Activated naive CD4-positive, alpha-beta T cell treated with anti-CD3 and anti-CD28 coated beads for 36 hours (primary cell): ENCODE results near the gene ATP1A4. TPM values are rescaled to one million over a fixed set of nuclear protein-coding genes. Genes with fewer than 3 reads are reported as not detected.

Source experiments
- CTCF ChIA-PET: fragments of 350-600 bp; sonication (Branson Sonifier 250); formaldehyde crosslinking; loops from one replicate; lab custom pipeline; 2021; ENCODE audit warnings: antibody characterized with exemption; lab: Charles Lee
- DNase-seq: peaks from one replicate; pipeline ENCODE4 v3.0.0-alpha.2; 2020
- H3K27ac Mint-ChIP-seq: one replicate; pipeline ENCODE4 v1.8.0; 2021; ENCODE audit warnings: mild to moderate bottlenecking, mixed read lengths
- H3K27me3 Mint-ChIP-seq: one replicate; pipeline ENCODE4 v1.8.0; 2021; ENCODE audit warnings: low read depth, mixed read lengths
- H3K36me3 Mint-ChIP-seq: one replicate; pipeline ENCODE4 v1.8.0; 2021; ENCODE audit warnings: low read depth, mixed read lengths
- H3K4me1 Mint-ChIP-seq: one replicate; pipeline ENCODE4 v1.8.0; 2021; ENCODE audit warnings: low read depth, mixed read lengths
- H3K4me3 Mint-ChIP-seq: one replicate; pipeline ENCODE4 v1.8.0; 2021; ENCODE audit warnings: mild to moderate bottlenecking, moderate library complexity, mixed read lengths
- H3K9me3 Mint-ChIP-seq: one replicate; pipeline ENCODE4 v1.8.0; 2021; ENCODE audit warnings: mixed read lengths
- intact Hi-C: fragments of 100-400 bp; cut with micrococcal nuclease; formaldehyde crosslinking; loops from one replicate; pipeline ENCODE4 v1.15.1; 2023
- total RNA-seq, 2 experiments: library from RNA; stranded (reverse); gene quantifications; one replicate each; pipeline ENCODE4 v1.2.3, GENCODE V29; 2021

The ATP1A4 gene
- total RNA-seq, 2 experiments from 2014 or later: not detected

DNA sequence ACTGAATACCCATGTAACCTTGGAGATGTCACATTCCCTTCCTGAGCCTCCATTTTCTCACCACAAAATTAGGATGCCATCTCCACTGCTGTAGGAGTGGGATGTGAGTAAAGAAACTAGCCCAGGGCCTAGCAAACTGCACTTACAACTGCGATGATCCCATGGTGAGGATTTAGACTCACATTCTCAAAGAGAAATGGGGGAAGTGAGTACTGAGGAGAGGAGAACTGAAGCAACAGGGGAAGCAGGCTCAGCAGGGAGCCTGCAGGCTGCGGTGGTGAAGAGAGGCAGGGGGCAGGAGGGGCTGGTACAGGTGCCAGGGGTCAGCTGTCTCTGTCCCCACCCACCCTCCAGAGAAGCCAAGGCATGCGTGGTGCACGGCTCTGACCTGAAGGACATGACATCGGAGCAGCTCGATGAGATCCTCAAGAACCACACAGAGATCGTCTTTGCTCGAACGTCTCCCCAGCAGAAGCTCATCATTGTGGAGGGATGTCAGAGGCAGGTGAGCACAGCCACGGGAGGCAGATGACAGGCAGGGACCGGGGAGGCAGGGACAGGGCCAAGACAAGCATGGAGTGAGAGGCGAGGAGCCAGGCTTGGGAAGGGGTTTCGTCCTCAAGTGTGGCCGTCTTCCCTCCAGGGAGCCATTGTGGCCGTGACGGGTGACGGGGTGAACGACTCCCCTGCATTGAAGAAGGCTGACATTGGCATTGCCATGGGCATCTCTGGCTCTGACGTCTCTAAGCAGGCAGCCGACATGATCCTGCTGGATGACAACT lies 16.4 kb upstream of the ATP1A4 start:
- H3K27ac Mint-ChIP-seq: no peak overlapping the region
- intact Hi-C loops: no loop called here
- no peak overlapping the region for H3K4me3 Mint-ChIP-seq
- no peaks in the 10 kb centered on the region for H3K9me3 Mint-ChIP-seq
- H3K27me3 Mint-ChIP-seq: no peaks in the 10 kb centered on the region
- no peak for DNase-seq
- H3K36me3 Mint-ChIP-seq: no peaks in the 10 kb centered on the region
- H3K4me1 Mint-ChIP-seq: no peaks in the 10 kb centered on the region
- CTCF ChIA-PET: interaction anchor here (0.5 kb wide), 1 partner anchor 770 kb away, joined by 6 read pairs; no protein-coding TSS in a partner anchor

- intact Hi-C loops: no loop called here
- Mint-ChIP-seq H3K36me3 (no peaks in the 10 kb centered on the region), H3K4me1 (no peaks in the 10 kb centered on the region), H3K4me3 (no peak overlapping the region), H3K9me3 (no peaks in the 10 kb centered on the region), H3K27ac (no peak overlapping the region), H3K27me3 (no peaks in the 10 kb centered on the region)
- CTCF ChIA-PET: no interaction called here
- no peak for DNase-seq
Observed at GRCh38 chr1:160136121-160136925, 15.1 kb upstream of the ATP1A4 start.

GRCh38 chr1:160136926-160137200 lies 14.5 kb upstream of the ATP1A4 start:
- no peak overlapping the region for H3K27ac Mint-ChIP-seq
- H3K27me3 Mint-ChIP-seq: no peaks in the 10 kb centered on the region
- no peaks in the 10 kb centered on the region for H3K9me3 Mint-ChIP-seq
- H3K36me3 Mint-ChIP-seq: no peaks in the 10 kb centered on the region
- H3K4me1 Mint-ChIP-seq: no peaks in the 10 kb centered on the region
- intact Hi-C loops: no loop called here
- CTCF ChIA-PET: no interaction called here
- no peak overlapping the region for H3K4me3 Mint-ChIP-seq
- no peak for DNase-seq

DNA sequence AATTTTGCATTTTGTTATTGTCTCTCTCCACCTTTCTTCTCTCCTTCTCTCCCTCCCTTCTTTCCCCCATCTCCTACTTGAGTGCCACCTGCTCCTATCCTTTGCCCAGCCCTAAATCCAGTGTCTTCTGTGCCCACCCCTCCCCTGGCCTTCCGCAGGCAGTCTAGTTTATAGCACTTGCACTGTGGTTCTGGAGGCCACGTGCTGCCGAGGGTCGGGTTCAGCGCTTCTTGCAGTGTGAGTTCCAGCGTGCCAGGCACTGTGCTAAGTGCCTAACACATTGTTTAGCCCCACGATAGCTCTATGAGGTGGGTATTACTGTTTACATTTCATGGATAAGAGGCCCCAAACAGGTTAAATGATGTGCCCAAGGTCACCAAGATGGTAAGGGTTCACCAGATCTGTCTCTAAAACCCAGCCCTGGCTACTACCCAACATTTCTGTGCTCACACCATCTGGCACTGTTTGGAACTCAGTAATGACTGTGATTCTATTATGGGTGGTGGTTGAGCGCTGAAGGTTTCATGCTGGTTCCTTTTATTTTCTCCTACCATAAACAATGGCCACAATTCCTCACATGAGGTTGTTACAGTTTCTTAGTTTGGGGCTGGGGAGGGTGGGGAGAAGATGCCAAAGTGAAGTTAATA lies 14.1 kb upstream of the ATP1A4 start:
- no peak overlapping the region for H3K4me3 Mint-ChIP-seq
- no peak overlapping the region for H3K27ac Mint-ChIP-seq
- DNase-seq: no peak
- intact Hi-C loops: no loop called here
- no peaks in the 10 kb centered on the region for H3K9me3 Mint-ChIP-seq
- H3K36me3 Mint-ChIP-seq: no peaks in the 10 kb centered on the region
- H3K27me3 Mint-ChIP-seq: no peaks in the 10 kb centered on the region
- CTCF ChIA-PET: interaction anchor here (1.5 kb wide), 1 partner anchor 10 kb away, joined by 3 read pairs; no protein-coding TSS in a partner anchor
- H3K4me1 Mint-ChIP-seq: no peaks in the 10 kb centered on the region

DNA sequence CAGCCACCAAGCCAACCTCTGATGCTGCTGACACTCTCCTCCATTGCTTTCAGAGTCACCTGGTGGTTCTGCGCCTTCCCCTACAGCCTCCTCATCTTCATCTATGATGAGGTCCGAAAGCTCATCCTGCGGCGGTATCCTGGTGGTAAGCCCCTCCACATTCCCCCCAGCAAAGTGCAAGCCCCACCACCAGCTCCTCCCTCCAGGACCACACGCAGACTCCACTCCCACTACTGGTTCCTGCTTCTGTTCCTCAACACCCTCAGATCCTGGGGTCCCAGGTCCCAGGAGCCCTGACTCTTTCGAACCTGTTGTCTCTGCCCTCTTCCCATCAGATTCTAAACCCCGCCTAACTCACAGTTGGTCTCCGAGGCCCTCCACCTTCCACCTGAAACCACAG lies 11.6 kb upstream of the ATP1A4 start:
- no peak overlapping the region for H3K27ac Mint-ChIP-seq
- intact Hi-C loops: no loop called here
- CTCF ChIA-PET: no interaction called here
- H3K4me1 Mint-ChIP-seq: no peaks in the 10 kb centered on the region
- H3K4me3 Mint-ChIP-seq: no peak overlapping the region
- no peak for DNase-seq
- H3K9me3 Mint-ChIP-seq: no peaks in the 10 kb centered on the region
- no peaks in the 10 kb centered on the region for H3K27me3 Mint-ChIP-seq
- H3K36me3 Mint-ChIP-seq: no peaks in the 10 kb centered on the region

GRCh38 chr1:160143695-160144094 lies 7.7 kb upstream of the ATP1A4 start:
- no peaks in the 10 kb centered on the region for H3K27me3 Mint-ChIP-seq
- no peaks in the 10 kb centered on the region for H3K9me3 Mint-ChIP-seq
- no peaks in the 10 kb centered on the region for H3K36me3 Mint-ChIP-seq
- no peak overlapping the region for H3K27ac Mint-ChIP-seq
- no peaks in the 10 kb centered on the region for H3K4me1 Mint-ChIP-seq
- CTCF ChIA-PET: no interaction called here
- no peak overlapping the region for H3K4me3 Mint-ChIP-seq
- no peak for DNase-seq
- intact Hi-C loops: no loop called here

DNA sequence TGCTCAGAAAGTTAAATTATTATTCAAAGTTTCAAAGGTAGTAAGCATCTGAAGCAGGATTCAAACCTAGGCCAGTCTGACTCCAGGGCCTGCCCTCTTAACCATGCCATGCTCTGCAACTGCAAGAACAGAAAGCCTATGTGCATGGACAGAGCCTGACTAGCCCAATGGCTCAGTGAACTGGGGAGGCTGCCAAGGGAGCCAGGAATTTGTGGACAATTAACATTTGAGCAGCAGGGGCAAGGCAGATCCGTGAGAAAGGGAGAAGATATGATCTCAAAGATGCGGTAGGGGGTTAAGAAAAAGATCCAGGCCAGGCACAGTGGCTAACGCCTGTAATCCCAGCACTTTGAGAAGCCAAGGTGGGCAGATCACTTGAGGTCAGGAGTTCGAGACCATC lies 6.5 kb upstream of the ATP1A4 start:
- Mint-ChIP-seq H3K27ac (no peak overlapping the region), H3K4me3 (no peak overlapping the region), H3K4me1 (no peaks in the 10 kb centered on the region), H3K36me3 (no peaks in the 10 kb centered on the region), H3K9me3 (no peaks in the 10 kb centered on the region), H3K27me3 (no peaks in the 10 kb centered on the region)
- CTCF ChIA-PET: no interaction called here
- intact Hi-C loops: no loop called here
- DNase-seq: no peak

DNA sequence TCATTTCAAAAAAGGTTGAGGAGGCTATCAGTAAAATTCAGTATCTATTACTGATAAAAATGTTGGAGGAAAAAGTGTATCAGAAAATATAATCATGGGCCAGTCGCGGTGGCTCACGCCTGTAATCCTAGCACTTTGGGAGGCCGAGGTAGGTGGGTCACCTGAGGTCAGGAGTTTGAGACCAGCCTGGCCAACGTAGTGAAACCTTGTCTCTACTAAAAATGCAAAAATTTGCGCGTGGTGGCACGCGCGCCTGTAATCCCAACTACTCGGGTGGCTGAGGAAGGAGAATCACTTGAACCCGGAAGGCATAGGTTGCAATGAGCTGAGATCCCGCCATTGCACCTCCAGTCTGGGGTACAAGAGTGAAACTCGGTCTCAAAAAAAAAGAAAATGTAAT lies 5.3 kb upstream of the ATP1A4 start:
- CTCF ChIA-PET: no interaction called here
- Mint-ChIP-seq H3K4me3 (no peak overlapping the region), H3K4me1 (no peaks in the 10 kb centered on the region), H3K36me3 (no peaks in the 10 kb centered on the region), H3K27ac (no peak overlapping the region), H3K27me3 (no peaks in the 10 kb centered on the region), H3K9me3 (no peaks in the 10 kb centered on the region)
- no peak for DNase-seq
- intact Hi-C loops: no loop called here

DNA sequence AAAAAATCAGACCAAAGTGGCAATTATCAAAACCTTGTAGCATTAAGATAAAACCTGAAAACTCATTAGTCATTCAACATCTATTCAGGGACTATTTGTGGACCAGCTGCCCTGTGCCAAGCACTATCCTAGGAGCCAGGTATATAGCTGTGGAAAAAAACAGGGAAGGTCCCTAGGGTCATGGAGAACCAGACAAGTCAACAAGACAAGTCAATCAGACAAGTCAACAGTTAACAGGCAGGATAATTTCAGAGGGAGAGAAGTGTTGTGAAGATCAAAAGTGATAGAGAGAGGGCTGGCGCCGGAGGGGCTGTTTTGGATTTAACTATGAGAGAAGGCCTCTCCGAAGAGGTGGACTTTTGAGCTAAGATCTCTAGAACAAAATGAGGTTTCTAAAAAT lies 3.3 kb upstream of the ATP1A4 start:
- no peaks in the 10 kb centered on the region for H3K27me3 Mint-ChIP-seq
- CTCF ChIA-PET: interaction anchor here (0.7 to 1.5 kb wide), 2 partner anchors 47 to 130 kb away, joined by 4 to 6 read pairs; no protein-coding TSS in a partner anchor
- intact Hi-C loops: no loop called here
- H3K4me3 Mint-ChIP-seq: no peak overlapping the region
- no peaks in the 10 kb centered on the region for H3K36me3 Mint-ChIP-seq
- no peaks in the 10 kb centered on the region for H3K4me1 Mint-ChIP-seq
- no peaks in the 10 kb centered on the region for H3K9me3 Mint-ChIP-seq
- DNase-seq: no peak
- H3K27ac Mint-ChIP-seq: no peak overlapping the region

- intact Hi-C loops: no loop called here
- H3K4me1 Mint-ChIP-seq: no peaks in the 10 kb centered on the region
- no peaks in the 10 kb centered on the region for H3K9me3 Mint-ChIP-seq
- CTCF ChIA-PET: no interaction called here
- no peak for DNase-seq
- no peaks in the 10 kb centered on the region for H3K36me3 Mint-ChIP-seq
- H3K27ac Mint-ChIP-seq: no peak overlapping the region
- no peak overlapping the region for H3K4me3 Mint-ChIP-seq
- H3K27me3 Mint-ChIP-seq: no peaks in the 10 kb centered on the region
Observed at GRCh38 chr1:160149233-160149632, 2.2 kb upstream of the ATP1A4 start.

DNA sequence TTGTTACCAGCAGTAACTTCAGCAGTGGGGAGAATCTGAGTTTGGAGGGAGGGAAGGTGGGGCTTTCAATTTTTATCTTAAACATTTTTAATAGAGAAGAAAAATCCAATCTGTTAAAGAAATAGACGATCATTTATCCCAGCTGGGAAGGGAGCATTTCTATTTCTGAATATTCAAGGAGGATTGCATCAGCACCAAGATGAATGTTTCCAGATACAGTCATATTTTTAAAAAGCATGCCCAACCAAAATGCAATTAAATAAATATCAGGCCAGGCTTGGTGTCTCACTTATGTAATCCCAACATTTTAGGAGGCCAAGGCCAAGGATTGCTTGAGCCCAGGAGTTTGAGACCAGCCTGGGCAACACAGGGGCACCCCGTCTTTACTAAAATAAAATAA lies 1.7 kb upstream of the ATP1A4 start:
- DNase-seq: no peak
- no peaks in the 10 kb centered on the region for H3K36me3 Mint-ChIP-seq
- no peaks in the 10 kb centered on the region for H3K4me1 Mint-ChIP-seq
- intact Hi-C loops: no loop called here
- CTCF ChIA-PET: no interaction called here
- H3K4me3 Mint-ChIP-seq: no peak overlapping the region
- no peaks in the 10 kb centered on the region for H3K27me3 Mint-ChIP-seq
- H3K27ac Mint-ChIP-seq: no peak overlapping the region
- H3K9me3 Mint-ChIP-seq: no peaks in the 10 kb centered on the region

DNA sequence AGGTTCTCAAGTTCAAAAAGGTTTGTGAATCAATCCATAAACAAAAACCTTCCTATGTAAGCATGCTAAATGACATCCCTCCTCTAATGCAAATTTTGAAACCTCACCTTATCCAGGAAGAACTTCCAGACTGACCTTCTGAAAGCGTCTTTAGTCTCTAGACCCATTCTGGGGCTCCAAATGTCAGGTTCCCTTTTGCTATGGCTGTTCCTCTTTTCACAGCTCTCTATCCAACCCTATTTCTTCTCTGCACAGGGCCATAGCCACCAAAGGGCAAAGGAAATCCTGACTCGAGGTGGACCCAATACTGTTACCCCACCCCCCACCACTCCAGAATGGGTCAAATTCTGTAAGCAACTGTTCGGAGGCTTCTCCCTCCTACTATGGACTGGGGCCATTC lies 3.4 kb downstream of the ATP1A4 start:
- Mint-ChIP-seq H3K27ac (no peak overlapping the region), H3K27me3 (no peaks in the 10 kb centered on the region), H3K4me1 (no peaks in the 10 kb centered on the region), H3K9me3 (no peaks in the 10 kb centered on the region), H3K36me3 (no peaks in the 10 kb centered on the region), H3K4me3 (no peak overlapping the region)
- no peak for DNase-seq
- intact Hi-C loops: no loop called here
- CTCF ChIA-PET: no interaction called here
